Loucy (cell line): ENCODE measurements around the gene HDGFL2.

Experiments used
- H2AFZ ChIP-seq: fragments of 200-600 bp; sonication (generic); 2 replicates; pipeline ENCODE4 v1.6.0; 2016; ENCODE audit warnings: antibody characterized with exemption, mild to moderate bottlenecking, low read length, moderate library complexity
- H3F3A ChIP-seq: fragments of 200-600 bp; 2 replicates; pipeline ENCODE4 v1.6.0; 2016; ENCODE audit warnings: antibody characterized with exemption, low read depth, mild to moderate bottlenecking
- H3K27me3 ChIP-seq: fragments of 200-600 bp; sonication (generic); 2 replicates; pipeline ENCODE4 v1.6.1; 2014; ENCODE audit warnings: low read length, mild to moderate bottlenecking; ENCODE audit not compliant: insufficient read depth, poor library complexity, severe bottlenecking
- H3K36me3 ChIP-seq: fragments of 200-600 bp; sonication (generic); 2 replicates; pipeline ENCODE4 v1.6.1; 2016; ENCODE audit warnings: low read length; ENCODE audit not compliant: insufficient read depth
- H3K4me1 ChIP-seq: fragments of 200-600 bp; sonication (generic); 2 replicates; pipeline ENCODE4 v1.5.1; 2014; ENCODE audit warnings: low read length, mild to moderate bottlenecking; ENCODE audit not compliant: insufficient read depth, poor library complexity, severe bottlenecking
- H3K4me2 ChIP-seq: fragments of 200-600 bp; sonication (generic); 2 replicates; pipeline ENCODE4 v1.6.0; 2014; ENCODE audit warnings: antibody characterized with exemption, low read length, low read depth, mild to moderate bottlenecking; ENCODE audit not compliant: poor library complexity, severe bottlenecking
- H3K4me3 ChIP-seq: fragments of 200-600 bp; sonication (generic); 2 replicates; pipeline ENCODE4 v1.5.1; 2014; ENCODE audit warnings: low read length, mild to moderate bottlenecking, mixed read lengths; ENCODE audit not compliant: poor library complexity, severe bottlenecking
- H3K79me2 ChIP-seq: fragments of 200-600 bp; sonication (generic); 2 replicates; pipeline ENCODE4 v1.6.1; 2014; ENCODE audit warnings: low read length; ENCODE audit not compliant: insufficient read depth
- H3K9ac ChIP-seq: fragments of 200-600 bp; sonication (generic); 2 replicates; pipeline ENCODE4 v1.6.0; 2014; ENCODE audit warnings: mild to moderate bottlenecking, low read depth, low read length, moderate library complexity; ENCODE audit not compliant: poor library complexity, severe bottlenecking
- H3K9me2 ChIP-seq: fragments of 200-600 bp; sonication (generic); replicated peaks from 2 replicates; pipeline ENCODE4 v1.6.1; 2016; ENCODE audit warnings: low read depth, low read length, mixed read lengths
- H3K9me3 ChIP-seq: fragments of 200-600 bp; sonication (generic); 2 replicates; pipeline ENCODE4 v1.6.1; 2014; ENCODE audit warnings: mild to moderate bottlenecking, antibody characterized with exemption, low read length, low read depth; ENCODE audit not compliant: insufficient read depth
- H4K20me1 ChIP-seq: fragments of 200-600 bp; sonication (generic); 2 replicates; pipeline ENCODE4 v1.6.0; 2014; ENCODE audit warnings: antibody characterized with exemption, low read length, mild to moderate bottlenecking; ENCODE audit not compliant: insufficient read depth, poor library complexity, severe bottlenecking
- CTCF ChIP-seq: fragments of 200-600 bp; sonication (generic); conservative IDR thresholded peaks from 2 replicates; pipeline ENCODE4 v1.5.1; 2014; ENCODE audit warnings: mild to moderate bottlenecking, antibody characterized with exemption, low read length
- EZH2phosphoT487 ChIP-seq: fragments of 200-600 bp; IDR thresholded peaks from 2 replicates; pipeline ENCODE4 v1.6.1; 2018; ENCODE audit warnings: antibody characterized with exemption, mild to moderate bottlenecking, moderate library complexity, borderline replicate concordance

HDGFL2 gene

DNA sequence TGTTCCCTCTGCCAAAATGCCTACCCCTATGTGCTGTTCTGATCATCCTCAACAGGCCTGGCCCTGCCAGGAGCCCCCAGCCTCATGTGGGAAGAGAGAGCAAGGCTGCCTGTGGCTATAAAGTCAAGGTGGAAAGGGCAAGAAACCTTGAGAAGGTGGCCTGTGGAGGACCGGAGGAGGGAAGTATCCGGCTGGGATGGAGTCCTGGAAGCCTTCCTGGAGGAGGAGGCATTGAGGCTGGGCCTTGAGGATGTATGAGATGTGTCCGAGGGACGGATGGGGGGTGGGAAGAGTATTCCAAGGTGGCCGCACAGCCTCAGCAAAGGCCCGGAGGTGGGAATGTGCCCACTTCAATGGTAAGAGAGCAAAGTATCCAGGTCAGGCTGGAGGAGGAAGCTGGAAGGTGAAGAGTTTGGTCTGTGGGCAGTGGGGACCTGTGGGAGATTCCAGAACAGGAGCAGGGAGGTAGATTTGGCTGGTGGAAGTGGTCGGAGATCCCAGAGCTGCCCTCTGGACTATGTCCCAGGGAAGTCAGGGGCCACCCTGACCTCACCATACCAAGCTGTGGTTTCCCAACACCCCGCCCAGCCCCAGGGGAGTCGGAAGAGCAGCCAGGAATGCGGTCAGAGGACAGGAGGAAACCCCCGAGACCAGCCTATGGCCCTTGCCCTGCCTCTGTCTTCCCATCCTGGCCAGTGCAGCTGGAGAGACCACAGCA is 49.2 kb downstream of the HDGFL2 start:
- no peaks in the 10 kb centered on the region for H4K20me1 ChIP-seq
- no peaks in the 10 kb centered on the region for H3K36me3 ChIP-seq
- no peaks in the 10 kb centered on the region for H3K27me3 ChIP-seq
- H3K9me2 ChIP-seq: no peaks in the 10 kb centered on the region
- no peak for TF ChIP-seq CTCF
- no peak for TF ChIP-seq EZH2phosphoT487
- H3K9ac ChIP-seq: no peak overlapping the region
- H3K79me2 ChIP-seq: no peaks in the 10 kb centered on the region
- H3K4me1 ChIP-seq: no peaks in the 10 kb centered on the region
- no peak overlapping the region for H2AFZ ChIP-seq
- no peak overlapping the region for H3K4me2 ChIP-seq
- H3K4me3 ChIP-seq: no peak overlapping the region
- no peaks in the 10 kb centered on the region for H3K9me3 ChIP-seq
- no peaks in the 10 kb centered on the region for H3F3A ChIP-seq

GRCh38 chr19:4521888-4522242 is 49.8 kb downstream of the HDGFL2 start:
- no peak overlapping the region for H2AFZ ChIP-seq
- H3K9me2 ChIP-seq: no peaks in the 10 kb centered on the region
- no peak overlapping the region for H3K4me2 ChIP-seq
- no peak overlapping the region for H3K4me3 ChIP-seq
- H3K9me3 ChIP-seq: no peaks in the 10 kb centered on the region
- no peaks in the 10 kb centered on the region for H3K79me2 ChIP-seq
- no peak overlapping the region for H3K9ac ChIP-seq
- no peaks in the 10 kb centered on the region for H3K36me3 ChIP-seq
- TF ChIP-seq CTCF (no peak), EZH2phosphoT487 (no peak)
- H3K27me3 ChIP-seq: no peaks in the 10 kb centered on the region
- no peaks in the 10 kb centered on the region for H3K4me1 ChIP-seq
- no peaks in the 10 kb centered on the region for H3F3A ChIP-seq
- H4K20me1 ChIP-seq: no peaks in the 10 kb centered on the region

GRCh38 chr19:4522291-4523002 is 50.4 kb downstream of the HDGFL2 start:
- no peaks in the 10 kb centered on the region for H4K20me1 ChIP-seq
- H3K36me3 ChIP-seq: no peaks in the 10 kb centered on the region
- no peaks in the 10 kb centered on the region for H3K4me1 ChIP-seq
- no peaks in the 10 kb centered on the region for H3K9me3 ChIP-seq
- no peak for TF ChIP-seq CTCF
- TF ChIP-seq EZH2phosphoT487: no peak
- no peak overlapping the region for H3K4me3 ChIP-seq
- no peaks in the 10 kb centered on the region for H3K9me2 ChIP-seq
- H3K27me3 ChIP-seq: no peaks in the 10 kb centered on the region
- H3F3A ChIP-seq: no peaks in the 10 kb centered on the region
- H3K4me2 ChIP-seq: no peak overlapping the region
- H2AFZ ChIP-seq: no peak overlapping the region
- H3K79me2 ChIP-seq: no peaks in the 10 kb centered on the region
- H3K9ac ChIP-seq: no peak overlapping the region
